GM21529 (cell line): ENCODE results near the gene TPD52L2.
A peak's percentile ranks its signal among the peaks of the same experiment; 100 is the strongest.

Experiments
- ATAC-seq: cut with Tn5 transposase; IDR thresholded peaks from one replicate; pipeline ENCODE4 v1.9.1; 2021; ENCODE audit not compliant: unreplicated experiment

TPD52L2 gene

GRCh38 chr20:63864978-63865640, at the start of gene TPD52L2:
Gene TPD52L2 (plus strand): TSS chr20:63865270. CDS start chr20:63865366, 96 bp downstream.
- ATAC-seq = peak; percentile 67

DNA sequence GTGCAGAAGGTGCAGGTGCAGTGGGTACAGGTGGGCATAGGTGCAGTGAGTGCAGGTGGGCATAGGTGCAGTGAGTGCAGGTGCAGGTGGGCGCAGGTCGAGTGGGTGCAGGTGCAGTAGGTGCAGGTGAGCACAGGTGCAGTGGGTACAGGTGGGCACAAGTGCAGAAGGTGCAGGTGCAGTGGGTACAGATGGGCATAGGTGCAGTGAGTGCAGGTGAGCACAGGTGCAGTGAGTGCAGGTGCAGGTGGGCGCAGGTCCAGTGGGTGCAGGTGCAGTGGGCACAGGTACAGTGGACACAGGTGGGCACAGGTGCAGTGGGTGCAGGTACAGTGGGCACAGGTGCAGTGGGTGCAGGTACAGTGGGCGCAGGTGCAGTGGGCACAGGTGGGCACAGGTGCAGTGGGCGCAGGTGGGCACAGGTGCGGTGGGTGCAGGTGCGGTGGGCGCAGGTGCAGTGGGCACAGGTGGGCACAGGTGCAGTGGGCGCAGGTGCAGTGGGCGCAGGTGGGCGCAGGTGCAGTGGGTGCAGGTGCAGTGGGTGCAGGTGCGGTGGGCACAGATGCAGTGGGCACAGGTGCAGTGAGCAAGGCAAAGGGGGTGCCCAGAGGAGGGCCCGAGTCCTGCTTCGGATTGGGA, 49.3 kb upstream of the TPD52L2 start:
- no peak for ATAC-seq

DNA sequence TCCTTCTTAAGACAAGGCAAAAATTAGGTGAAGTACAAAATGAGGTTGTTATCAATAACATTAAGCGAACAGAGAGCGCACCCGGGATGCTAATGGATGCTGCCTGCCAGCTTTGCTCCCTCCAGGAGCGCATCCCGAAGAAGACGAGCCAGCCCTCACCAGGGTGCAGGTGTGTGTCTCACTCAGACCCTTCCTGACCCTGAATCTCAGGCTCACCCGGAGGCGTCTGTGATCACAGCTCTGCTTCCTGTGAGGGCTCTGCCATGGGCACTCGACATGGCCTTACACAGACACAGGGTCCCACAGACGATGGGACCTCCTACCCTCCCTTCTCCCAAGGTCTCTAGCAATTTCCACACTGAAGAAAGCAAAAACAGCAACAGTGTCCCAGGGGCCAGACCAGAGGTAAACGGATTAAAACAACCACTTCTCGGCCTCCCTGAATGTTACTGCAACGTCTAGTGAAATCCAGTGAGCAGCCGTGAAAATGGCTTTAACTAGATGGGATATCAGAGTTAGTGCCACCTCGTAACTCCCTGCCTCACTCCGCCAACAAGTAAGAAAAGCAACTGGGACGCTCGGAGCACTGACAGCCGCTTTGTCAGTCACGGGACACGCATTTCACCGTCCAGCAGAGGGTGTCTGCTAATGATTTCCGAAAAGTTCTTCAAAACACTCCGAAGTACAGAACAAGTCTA, 45.7 kb upstream of the TPD52L2 start:
- no peak for ATAC-seq

DNA sequence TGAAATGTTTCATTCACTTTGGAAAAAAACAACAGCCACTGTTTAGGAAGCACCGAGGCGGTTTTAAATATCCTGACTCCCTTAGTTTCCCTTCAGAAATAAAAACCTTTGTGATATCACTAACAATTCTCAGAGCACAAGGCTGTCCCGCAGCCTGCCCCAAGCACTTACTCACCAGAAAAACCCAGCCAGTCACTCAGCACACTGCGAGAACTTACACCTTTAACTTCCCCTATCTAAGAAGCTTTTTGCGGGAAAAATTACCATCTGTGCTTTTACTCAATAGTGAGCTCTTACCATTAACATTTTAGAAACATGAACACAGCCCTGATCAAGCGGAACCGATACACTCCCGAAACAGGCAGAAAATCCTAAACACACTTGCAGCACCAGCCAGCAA, 43.3 kb upstream of the TPD52L2 start:
- ATAC-seq = no peak

DNA sequence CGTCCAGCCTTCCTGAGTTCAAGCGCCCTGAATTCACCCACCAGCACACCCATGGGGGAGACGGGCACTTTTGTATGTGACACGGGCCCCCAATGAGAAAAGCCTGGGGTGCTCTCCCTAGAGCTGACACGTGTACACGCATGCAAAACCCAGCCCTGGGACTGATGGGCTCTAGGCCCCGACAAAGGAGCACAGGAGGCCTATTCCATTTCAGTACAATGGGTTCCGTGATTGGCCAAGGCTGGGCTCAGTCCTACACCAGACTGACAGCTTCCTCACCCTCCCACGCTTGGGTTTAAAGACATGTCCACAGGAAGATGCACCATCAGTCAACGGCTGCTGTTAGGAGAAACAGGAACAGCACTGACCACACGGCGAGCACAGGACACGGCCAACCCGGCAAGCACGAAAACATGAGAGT, 42.8 kb upstream of the TPD52L2 start:
- no peak for ATAC-seq

GRCh38 chr20:63823691-63824311, 41.3 kb upstream of the TPD52L2 start:
- ATAC-seq = no peak

- no peak for ATAC-seq
These were observed 39.5 kb upstream of the TPD52L2 start for GRCh38 chr20:63825331-63826118.

DNA sequence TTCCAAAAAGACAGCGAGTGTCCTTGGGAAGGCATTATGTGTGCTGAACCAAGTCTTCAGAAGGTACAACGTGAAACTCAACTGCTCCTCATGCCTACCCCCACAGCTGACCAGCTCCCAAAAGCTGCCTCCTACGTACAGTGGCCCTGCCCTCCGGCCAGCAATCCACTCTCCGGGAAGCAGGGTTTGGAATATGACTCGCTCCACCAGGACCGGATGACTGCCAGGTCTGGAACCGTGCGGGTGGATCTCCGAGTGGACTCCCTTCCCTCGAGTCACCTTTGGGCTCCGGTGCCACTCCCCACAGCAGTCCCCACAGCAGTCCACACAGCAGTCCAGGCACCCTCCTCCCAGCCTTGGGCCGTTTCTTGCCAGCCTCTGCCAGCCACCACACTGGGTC, 38.3 kb upstream of the TPD52L2 start:
- no peak for ATAC-seq

- no peak for ATAC-seq
These were observed 36.9 kb upstream of the TPD52L2 start for GRCh38 chr20:63828124-63828523.

DNA sequence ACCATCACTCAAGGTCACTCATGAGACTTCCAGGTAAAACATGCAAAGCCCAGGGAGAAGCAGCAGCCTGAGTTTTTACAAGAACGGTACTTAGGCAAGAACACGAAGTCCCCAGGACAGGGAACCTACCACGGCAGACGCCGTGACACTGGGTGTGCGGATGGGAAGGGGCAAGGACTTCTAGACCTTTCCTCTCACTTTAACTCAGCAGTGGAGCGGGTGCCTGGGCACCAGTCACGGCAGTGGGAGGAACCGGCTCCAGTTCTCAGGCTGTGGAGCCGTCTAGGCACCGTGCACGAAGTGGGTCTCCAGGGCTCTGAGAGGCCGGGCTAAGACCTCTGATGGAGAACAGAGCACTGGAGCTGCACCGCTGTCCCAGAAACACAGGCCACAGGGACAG, 36.5 kb upstream of the TPD52L2 start:
- no peak for ATAC-seq

- no peak for ATAC-seq
These were observed 36.1 kb upstream of the TPD52L2 start for GRCh38 chr20:63828951-63829350.

- no peak for ATAC-seq
These were observed 35.5 kb upstream of the TPD52L2 start for GRCh38 chr20:63829603-63829944.

DNA sequence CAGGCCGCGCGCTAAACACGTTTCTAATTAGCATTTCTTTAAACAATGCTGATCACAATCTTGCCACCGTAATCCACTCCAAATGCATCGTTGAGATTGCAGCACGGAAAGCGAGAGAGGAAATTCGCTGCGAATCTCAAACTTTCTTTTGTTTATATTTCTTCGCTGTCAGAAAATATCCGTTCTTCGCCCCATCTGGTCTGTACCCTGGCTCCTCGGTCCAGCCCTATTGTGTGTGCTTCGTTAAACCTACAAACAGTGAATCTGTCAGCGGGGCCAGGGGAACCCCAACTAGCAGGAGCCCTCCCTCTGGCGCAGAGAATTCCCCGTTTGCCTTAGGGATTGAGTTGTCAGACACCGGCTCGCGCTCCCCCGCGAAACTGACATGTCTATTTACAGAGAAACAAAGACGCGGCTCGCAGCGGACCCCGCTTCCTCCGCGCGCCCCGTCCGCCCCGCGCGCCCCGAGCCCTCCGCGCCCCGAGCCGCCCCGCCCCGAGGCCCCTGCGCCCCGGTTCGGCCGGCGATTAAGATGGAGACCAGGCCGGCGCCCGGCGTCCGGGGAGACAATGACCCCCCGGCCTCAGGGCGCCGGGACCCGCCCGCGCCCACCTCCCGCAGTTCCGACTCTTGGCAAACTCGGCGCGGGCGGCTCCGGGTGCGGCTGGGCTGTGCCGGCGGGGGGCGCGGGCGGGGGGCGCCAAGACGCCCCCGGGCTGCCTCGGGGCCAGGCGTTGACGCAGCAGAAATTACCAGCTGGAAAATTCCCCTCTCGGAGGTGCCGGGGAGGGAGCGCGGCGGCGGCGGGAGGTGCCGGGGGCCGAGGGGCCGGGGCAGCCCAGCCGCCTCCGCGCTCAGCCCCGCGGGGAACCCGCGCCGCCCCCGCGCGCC, 34.9 kb upstream of the TPD52L2 start:
- no peak for ATAC-seq

GRCh38 chr20:63830841-63831588, 34.1 kb upstream of the TPD52L2 start, which contains the start of gene ZBTB46:
Gene ZBTB46 (minus strand): TSS chr20:63831264. CDS start chr20:63790757, 40,507 bp downstream.
- ATAC-seq = peak; percentile 45

DNA sequence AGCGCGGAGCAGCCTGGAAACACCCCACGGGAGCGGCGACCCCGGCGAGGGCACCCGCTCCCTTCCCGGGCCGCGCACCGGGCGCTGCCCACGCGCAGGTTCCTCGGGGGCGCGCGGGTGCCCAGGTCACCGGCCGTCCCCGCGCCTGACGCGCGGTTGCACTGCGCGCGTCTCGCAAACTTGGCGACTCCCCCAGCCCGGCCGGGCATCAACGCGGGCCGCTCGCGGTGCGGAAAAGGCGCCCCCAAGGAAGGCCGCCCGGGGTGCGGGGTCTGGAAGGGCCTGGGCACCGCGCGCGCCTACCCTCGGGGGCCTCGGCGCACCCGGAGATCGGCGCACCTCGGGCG, 33.5 kb upstream of the TPD52L2 start:
- no peak for ATAC-seq

DNA sequence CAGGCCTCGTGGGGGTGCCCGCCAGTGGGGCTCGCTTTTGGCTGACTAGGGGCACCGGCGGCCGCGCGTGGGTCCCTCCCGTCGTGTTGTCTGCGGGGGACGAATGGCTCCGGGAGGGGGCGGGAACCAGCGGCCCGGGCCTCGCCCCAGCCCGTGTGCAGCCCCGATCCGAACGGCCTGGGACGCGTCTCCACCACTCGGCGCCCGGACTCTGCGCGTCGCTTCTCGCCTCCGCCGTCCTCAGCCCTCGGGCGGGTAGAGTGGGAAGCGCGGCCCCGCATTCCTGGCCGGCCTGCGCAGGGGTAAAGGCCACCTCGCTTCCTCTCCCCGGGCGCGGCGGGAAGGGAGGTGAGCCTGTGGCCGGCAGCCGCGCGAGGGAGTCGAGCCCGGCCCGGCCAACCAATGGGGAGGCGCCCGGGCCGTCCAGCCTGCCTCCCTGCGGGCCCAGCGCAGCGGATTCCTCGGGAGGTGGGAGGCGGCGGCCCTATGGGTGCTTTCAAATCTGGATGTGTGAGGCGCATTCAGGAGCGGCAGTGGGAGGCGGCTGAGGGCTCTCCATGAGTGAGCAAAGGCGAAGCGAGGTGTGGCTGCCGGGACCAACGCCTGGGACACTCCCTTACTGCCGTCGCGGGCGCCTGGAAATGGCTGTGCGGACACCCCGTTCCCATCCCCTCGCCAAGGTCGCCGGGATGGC, 32.9 kb upstream of the TPD52L2 start:
- no peak for ATAC-seq

- ATAC-seq = no peak
These were observed 31.1 kb upstream of the TPD52L2 start for GRCh38 chr20:63833776-63834490.

GRCh38 chr20:63834491-63834880, 30.6 kb upstream of the TPD52L2 start:
- no peak for ATAC-seq
